OCI-LY1 (cell line): ENCODE data around the gene MFSD6.

Experiments used
- H2AFZ ChIP-seq: fragments of 200-600 bp; sonication (generic), shearing (Covaris generic); 2 replicates; pipeline ENCODE4 v1.6.0; 2014; ENCODE audit warnings: antibody characterized with exemption, mild to moderate bottlenecking, low read length
- H3F3A ChIP-seq: fragments of 200-600 bp; sonication (generic), shearing (Covaris generic); 2 replicates; pipeline ENCODE4 v1.6.0; 2014; ENCODE audit warnings: mild to moderate bottlenecking, antibody characterized with exemption, low read length, moderate library complexity; ENCODE audit not compliant: insufficient read depth
- H3K27ac ChIP-seq: fragments of 200-600 bp; sonication (generic); 2 replicates; pipeline ENCODE4 v1.5.1; 2014; ENCODE audit warnings: low read length, mixed run types, mild to moderate bottlenecking, low read depth; ENCODE audit not compliant: poor library complexity, severe bottlenecking
- H3K27me3 ChIP-seq: fragments of 200-600 bp; sonication (generic); 2 replicates; pipeline ENCODE4 v1.6.0; 2014; ENCODE audit warnings: antibody characterized with exemption, mild to moderate bottlenecking, low read length, moderate library complexity; ENCODE audit not compliant: insufficient read depth
- H3K36me3 ChIP-seq: fragments of 200-600 bp; sonication (generic); 2 replicates; pipeline ENCODE4 v1.6.1; 2014; ENCODE audit warnings: mild to moderate bottlenecking, antibody characterized with exemption, low read length, moderate library complexity, mixed read lengths; ENCODE audit not compliant: insufficient read depth
- H3K4me1 ChIP-seq: fragments of 200-600 bp; sonication (generic); 2 replicates; pipeline ENCODE4 v1.5.1; 2014; ENCODE audit warnings: mild to moderate bottlenecking, low read length, moderate library complexity; ENCODE audit not compliant: insufficient read depth, severe bottlenecking
- H3K4me2 ChIP-seq: fragments of 200-600 bp; sonication (generic), shearing (Covaris generic); 2 replicates; pipeline ENCODE4 v1.6.1; 2014; ENCODE audit warnings: low read length
- H3K4me3 ChIP-seq: fragments of 200-600 bp; sonication (generic); 2 replicates; pipeline ENCODE4 v1.5.1; 2014; ENCODE audit warnings: low read length, low read depth, mild to moderate bottlenecking, mixed read lengths; ENCODE audit not compliant: poor library complexity, severe bottlenecking
- H3K79me2 ChIP-seq: fragments of 200-600 bp; shearing (Covaris generic); 2 replicates; pipeline ENCODE4 v1.6.1; 2016; ENCODE audit warnings: mixed run types, low read length, mixed read lengths; ENCODE audit not compliant: insufficient read depth
- H3K9ac ChIP-seq: fragments of 200-600 bp; sonication (generic), shearing (Covaris generic); 2 replicates; pipeline ENCODE4 v1.6.1; 2014; ENCODE audit warnings: mild to moderate bottlenecking, low read length, mixed read lengths
- H3K9me2 ChIP-seq: fragments of 200-600 bp; sonication (generic), shearing (Covaris generic); 2 replicates; pipeline ENCODE4 v1.6.1; 2014; ENCODE audit warnings: low read depth, mild to moderate bottlenecking, low read length, mixed read lengths
- H3K9me3 ChIP-seq: fragments of 200-600 bp; shearing (Covaris generic); 2 replicates; pipeline ENCODE4 v1.6.1; 2014; ENCODE audit warnings: low read length, mixed read lengths
- H4K20me1 ChIP-seq: fragments of 200-600 bp; sonication (generic), shearing (Covaris generic); 2 replicates; pipeline ENCODE4 v1.6.0; 2016; ENCODE audit warnings: mild to moderate bottlenecking, low read length; ENCODE audit not compliant: insufficient read depth
- CTCF ChIP-seq: fragments of 200-600 bp; sonication (generic), shearing (Covaris generic); IDR thresholded peaks from 2 replicates; pipeline ENCODE4 v1.5.1; 2017; ENCODE audit warnings: mild to moderate bottlenecking, antibody characterized with exemption, low read length, moderate library complexity, mixed read lengths
- EZH2 ChIP-seq: fragments of 200-600 bp; sonication (generic), shearing (Covaris generic); IDR thresholded peaks from 2 replicates; pipeline ENCODE4 v1.8.0; 2017; ENCODE audit warnings: borderline replicate concordance, mixed run types, mild to moderate bottlenecking, antibody characterized with exemption, low read length, moderate library complexity, mixed read lengths

The MFSD6 gene

GRCh38 chr2:190405995-190406394 lies 2.2 kb upstream of the MFSD6 start:
- no peak overlapping the region for H2AFZ ChIP-seq
- no peaks in the 10 kb centered on the region for H3K36me3 ChIP-seq
- no peak overlapping the region for H3K4me3 ChIP-seq
- H3K9me2 ChIP-seq, result no peaks in the 10 kb centered on the region
- H3K27me3 ChIP-seq, result no peaks in the 10 kb centered on the region
- no peaks in the 10 kb centered on the region for H3K9me3 ChIP-seq
- H3K27ac ChIP-seq, result no peak overlapping the region
- no peak overlapping the region for H3K9ac ChIP-seq
- H3K79me2 ChIP-seq, result no peaks in the 10 kb centered on the region
- TF ChIP-seq CTCF (no peak), EZH2 (no peak)
- peaks cover 21% of the 10 kb centered on the region for H3K4me1 ChIP-seq
- H3F3A ChIP-seq, result no peaks in the 10 kb centered on the region
- H4K20me1 ChIP-seq, result no peaks in the 10 kb centered on the region
- H3K4me2 ChIP-seq, result no peak overlapping the region

- Histone ChIP-seq H3K4me3 (no peak overlapping the region), H2AFZ (no peak overlapping the region), H4K20me1 (no peaks in the 10 kb centered on the region), H3K9me2 (no peaks in the 10 kb centered on the region), H3K9me3 (no peaks in the 10 kb centered on the region), H3K4me2 (no peak overlapping the region), H3F3A (no peaks in the 10 kb centered on the region), H3K36me3 (no peaks in the 10 kb centered on the region), H3K27ac (no peak overlapping the region), H3K9ac (no peak overlapping the region), H3K27me3 (no peaks in the 10 kb centered on the region), H3K4me1 (peaks cover 21% of the 10 kb centered on the region), H3K79me2 (no peaks in the 10 kb centered on the region)
- TF ChIP-seq CTCF, result no peak
- TF ChIP-seq EZH2, result no peak
These were observed 1.4 kb upstream of the MFSD6 start for GRCh38 chr2:190406805-190407204.

GRCh38 chr2:190407246-190407661 lies 901 bp upstream of the MFSD6 start:
- H3K79me2 ChIP-seq, result no peaks in the 10 kb centered on the region
- H3K4me2 ChIP-seq, result peak overlapping the region; percentile 87
- no peak for TF ChIP-seq EZH2
- TF ChIP-seq CTCF, result no peak
- H3K9me3 ChIP-seq, result no peaks in the 10 kb centered on the region
- H3K36me3 ChIP-seq, result no peaks in the 10 kb centered on the region
- H2AFZ ChIP-seq, result no peak overlapping the region
- H3K27me3 ChIP-seq, result no peaks in the 10 kb centered on the region
- H3K9ac ChIP-seq, result peak overlapping the region; percentile 62; the same call in 1 of the 2 replicates
- H3K4me3 ChIP-seq, result peak overlapping the region; percentile 70
- no peaks in the 10 kb centered on the region for H3F3A ChIP-seq
- H3K27ac ChIP-seq, result no peak overlapping the region
- no peaks in the 10 kb centered on the region for H4K20me1 ChIP-seq
- no peaks in the 10 kb centered on the region for H3K9me2 ChIP-seq
- peaks cover 21% of the 10 kb centered on the region for H3K4me1 ChIP-seq
